Measurements from ENCODE around the gene CSAG3.
"Not testable (repeated sequence)": the region's sequence is repeated elsewhere in the genome, so short reads cannot be mapped to it uniquely, and the experiment has no call there.

DNA sequence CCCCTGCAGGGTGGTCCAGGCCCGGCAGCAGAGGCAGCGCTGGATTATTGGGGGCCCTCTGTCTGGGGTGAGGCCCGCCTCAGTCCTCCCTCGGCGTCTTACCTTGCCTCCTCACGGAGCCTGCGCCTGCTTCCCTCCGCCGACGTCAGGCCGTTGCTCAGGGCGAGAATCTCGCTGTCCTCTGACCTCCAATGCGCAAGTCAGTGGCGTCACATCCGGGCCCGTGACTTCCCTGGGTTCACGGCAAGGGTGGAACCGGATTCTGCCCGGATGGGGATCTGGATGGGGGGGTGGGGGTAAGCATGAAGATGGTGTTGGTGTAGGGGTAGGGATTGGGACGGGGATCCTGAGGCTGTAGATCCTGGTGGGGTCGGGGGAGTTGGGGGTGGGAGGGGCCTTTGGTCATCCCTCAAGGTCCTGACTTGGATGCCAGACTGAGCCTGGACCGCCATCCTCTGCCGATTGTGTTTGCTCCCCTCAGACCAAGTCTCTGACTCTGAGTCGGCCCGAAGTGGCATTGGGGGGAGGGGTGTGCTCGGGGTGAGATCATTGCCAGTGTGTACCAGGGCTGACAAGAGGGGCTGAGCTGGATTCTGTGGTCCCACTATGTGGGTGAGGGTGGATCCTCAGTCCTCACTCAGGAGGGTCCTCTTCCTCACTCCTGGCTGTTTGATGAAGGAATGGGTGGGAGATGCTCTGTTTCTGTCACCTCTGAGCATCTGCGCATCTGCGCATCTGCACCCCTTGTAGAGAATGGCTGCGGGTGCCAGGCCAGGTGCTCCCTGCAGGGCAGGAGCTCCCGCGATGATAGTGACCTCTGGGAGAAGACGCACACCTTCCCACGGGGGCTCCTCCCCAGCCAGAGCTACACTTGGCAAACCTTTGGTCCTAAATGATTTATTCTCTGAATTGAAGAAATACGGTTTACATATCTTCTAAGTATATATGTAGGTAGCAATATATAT is 5.0 kb upstream of the CSAG3 start, which contains the start of gene MAGEA2:
- TF ChIP-seq MAX (IDR thresholded peaks at IDR 0.05); YY1 (IDR thresholded peaks at IDR 0.05; ENCODE audit: low read depth); TCF12 (IDR thresholded peaks at IDR 0.05; ENCODE audit: low read depth); RAD21 (IDR thresholded peaks at IDR 0.05; ENCODE audit: low read depth): not testable (repeated sequence)

Measured in Ishikawa (cell line).